Activated naive CD4-positive, alpha-beta T cell treated with anti-CD3 and anti-CD28 coated beads, Interleukin-2, amount 50 U/mL, for 72 hours (primary cell): ENCODE data around the gene ALOX5. TPM values are rescaled to one million over a fixed set of nuclear protein-coding genes. Genes with fewer than 3 reads are reported as not detected.
A peak's percentile ranks its signal among the peaks of the same experiment; 100 is the strongest.

ENCODE experiments used
- ATAC-seq, 2 donors: fragments of 150-1000 bp; cut with Tn5 transposase; 2 replicates each; pipeline ENCODE4 v1.10.0; 2021; ENCODE audit warnings: mild to moderate bottlenecking in 2 of 2, moderate library complexity in 2 of 2
- DNase-seq, 2 donors: peaks; one replicate each; pipeline ENCODE4 v3.0.0; 2021 to 2022; ENCODE audit warnings: low spot score in 2 of 2
- H3K27ac Mint-ChIP-seq, 2 donors: one replicate each; pipeline ENCODE4 v1.8.0; 2022; ENCODE audit warnings: mild to moderate bottlenecking in 2 of 2, mixed read lengths in 2 of 2
- H3K36me3 Mint-ChIP-seq, 2 donors: one replicate each; pipeline ENCODE4 v1.8.0; 2022; ENCODE audit warnings: mixed read lengths in 2 of 2
- H3K9me3 Mint-ChIP-seq, 2 donors: one replicate each; pipeline ENCODE4 v1.8.0; 2022; ENCODE audit warnings: mixed read lengths in 2 of 2
- total RNA-seq, 2 donors: library from RNA; stranded (reverse); gene quantifications; one replicate each; pipeline ENCODE4 v1.2.3, GENCODE V29; 2022

ALOX5 gene
- total RNA-seq, 2 donors from 2014 or later: 0.68 to 1.7 TPM

- DNase-seq: no peak
- Mint-ChIP-seq H3K36me3 (no peaks in the 10 kb centered on the region), H3K9me3 (no peaks in the 10 kb centered on the region), H3K27ac (no peak overlapping the region)
- ATAC-seq: no peak
Observed at GRCh38 chr10:45427262-45427969, 53.4 kb downstream of the ALOX5 start.

- H3K9me3 Mint-ChIP-seq: no peaks in the 10 kb centered on the region
- H3K36me3 Mint-ChIP-seq: no peaks in the 10 kb centered on the region
- DNase-seq (no peak), ATAC-seq (no peak)
- H3K27ac Mint-ChIP-seq: no peak overlapping the region
Observed at GRCh38 chr10:45427970-45428366, 54.0 kb downstream of the ALOX5 start.

- ATAC-seq (no peak), DNase-seq (no peak)
- H3K9me3 Mint-ChIP-seq: no peaks in the 10 kb centered on the region
- H3K27ac Mint-ChIP-seq: peak overlapping the region in 1 of 2 donors; percentile 18
- H3K36me3 Mint-ChIP-seq: no peaks in the 10 kb centered on the region
Observed at GRCh38 chr10:45428611-45429510, 54.8 kb downstream of the ALOX5 start.

- H3K36me3 Mint-ChIP-seq: no peaks in the 10 kb centered on the region
- H3K9me3 Mint-ChIP-seq: no peaks in the 10 kb centered on the region
- ATAC-seq (no peak), DNase-seq (no peak)
- no peak overlapping the region for H3K27ac Mint-ChIP-seq
Observed at GRCh38 chr10:45429790-45430189, 55.8 kb downstream of the ALOX5 start.

GRCh38 chr10:45432113-45432512 is 58.1 kb downstream of the ALOX5 start:
- no peak for ATAC-seq
- no peak overlapping the region for H3K27ac Mint-ChIP-seq
- DNase-seq: no peak
- H3K36me3 Mint-ChIP-seq: no peaks in the 10 kb centered on the region
- no peaks in the 10 kb centered on the region for H3K9me3 Mint-ChIP-seq

GRCh38 chr10:45432700-45433472 is 58.9 kb downstream of the ALOX5 start:
- no peaks in the 10 kb centered on the region for H3K9me3 Mint-ChIP-seq
- DNase-seq (no peak), ATAC-seq (no peak)
- H3K27ac Mint-ChIP-seq: peak overlapping the region; percentile 51 to 84
- no peaks in the 10 kb centered on the region for H3K36me3 Mint-ChIP-seq

- H3K36me3 Mint-ChIP-seq: no peaks in the 10 kb centered on the region
- DNase-seq (no peak), ATAC-seq (peak in 1 of 2 donors; percentile 44)
- no peaks in the 10 kb centered on the region for H3K9me3 Mint-ChIP-seq
- peak overlapping the region; percentile 22 to 84 for H3K27ac Mint-ChIP-seq
Observed at GRCh38 chr10:45433716-45434469, 59.9 kb downstream of the ALOX5 start.

GRCh38 chr10:45437587-45438465 is 63.8 kb downstream of the ALOX5 start:
- ATAC-seq (no peak), DNase-seq (no peak)
- peak overlapping the region in 1 of 2 donors; percentile 63 for H3K27ac Mint-ChIP-seq
- H3K36me3 Mint-ChIP-seq: no peaks in the 10 kb centered on the region
- H3K9me3 Mint-ChIP-seq: no peaks in the 10 kb centered on the region

GRCh38 chr10:45438466-45439090 is 64.6 kb downstream of the ALOX5 start:
- Mint-ChIP-seq H3K9me3 (no peaks in the 10 kb centered on the region), H3K36me3 (no peaks in the 10 kb centered on the region), H3K27ac (peak overlapping the region in 1 of 2 donors; percentile 63)
- no peak for ATAC-seq
- no peak for DNase-seq

- no peaks in the 10 kb centered on the region for H3K9me3 Mint-ChIP-seq
- H3K27ac Mint-ChIP-seq: no peak overlapping the region
- ATAC-seq (no peak), DNase-seq (no peak)
- no peaks in the 10 kb centered on the region for H3K36me3 Mint-ChIP-seq
Observed at GRCh38 chr10:45439365-45439764, 65.3 kb downstream of the ALOX5 start.

GRCh38 chr10:45439873-45440272 is 65.9 kb downstream of the ALOX5 start:
- Mint-ChIP-seq H3K36me3 (no peaks in the 10 kb centered on the region), H3K27ac (no peak overlapping the region), H3K9me3 (no peaks in the 10 kb centered on the region)
- ATAC-seq: no peak
- DNase-seq: no peak

GRCh38 chr10:45440511-45441062 is 66.6 kb downstream of the ALOX5 start:
- ATAC-seq: no peak
- Mint-ChIP-seq H3K36me3 (no peaks in the 10 kb centered on the region), H3K9me3 (no peaks in the 10 kb centered on the region), H3K27ac (no peak overlapping the region)
- DNase-seq: no peak

- Mint-ChIP-seq H3K27ac (no peak overlapping the region), H3K9me3 (no peaks in the 10 kb centered on the region), H3K36me3 (no peaks in the 10 kb centered on the region)
- ATAC-seq (no peak), DNase-seq (no peak)
Observed at GRCh38 chr10:45441239-45442190, 67.5 kb downstream of the ALOX5 start.

- no peak for ATAC-seq
- DNase-seq: no peak
- H3K27ac Mint-ChIP-seq: no peak overlapping the region
- H3K36me3 Mint-ChIP-seq: no peaks in the 10 kb centered on the region
- no peaks in the 10 kb centered on the region for H3K9me3 Mint-ChIP-seq
Observed at GRCh38 chr10:45442251-45442650, 68.2 kb downstream of the ALOX5 start.
